H1 (cell line): Measurements from ENCODE around the gene SOX12. TPM values are rescaled to one million over a fixed set of nuclear protein-coding genes. Genes with fewer than 3 reads are reported as not detected.

ENCODE experiments used
- CTCF ChIA-PET: fragments of 300-600 bp; sonication (Branson Sonifier 250); formaldehyde crosslinking; loops from one replicate; lab custom pipeline; 2021; ENCODE audit not compliant: partially characterized antibody; lab: Charles Lee
- POLR2A ChIA-PET: fragments of 300-600 bp; sonication (Branson Sonifier 250); formaldehyde crosslinking; loops from one replicate; lab custom pipeline; 2021; ENCODE audit warnings: inconsistent platforms; ENCODE audit not compliant: partially characterized antibody; lab: Charles Lee
- DNase-seq, 2 experiments: peaks; one replicate each; pipeline versions ENCODE4 v3.0.0 to v3.0.0-alpha.2; 2010 to 2022; ENCODE audit warnings: low spot score in 2 of 2, low read depth in 1 of 2, mixed read lengths in 1 of 2
- FAIRE-seq: peaks from 2 replicates; lab custom pipeline; 2011; peaks lifted over from hg19 to GRCh38; lab: Jason Lieb, UNC
- H2AFZ ChIP-seq: 2 replicates; pipeline ENCODE4 v1.8.1; 2012; ENCODE audit warnings: low read length, inconsistent platforms
- H2AK5ac ChIP-seq: 2 replicates; pipeline ENCODE4 v1.6.1; 2013; ENCODE audit warnings: low read depth, low read length
- H2BK120ac ChIP-seq: replicated peaks from 2 replicates; pipeline ENCODE3; 2013; ENCODE audit warnings: low read depth, low read length, inconsistent platforms
- H2BK12ac ChIP-seq: 2 replicates; pipeline ENCODE4 v1.6.1; 2013; ENCODE audit warnings: low read depth, low read length
- H2BK15ac ChIP-seq: 2 replicates; pipeline ENCODE4 v1.6.1; 2013; ENCODE audit warnings: low read length
- H2BK20ac ChIP-seq: 2 replicates; pipeline ENCODE4 v1.6.1; 2013; ENCODE audit warnings: low read length
- H2BK5ac ChIP-seq: 2 replicates; pipeline ENCODE4 v1.6.1; 2013; ENCODE audit warnings: low read depth, low read length
- H3K14ac ChIP-seq: 2 replicates; pipeline ENCODE4 v1.6.1; 2013; ENCODE audit warnings: inconsistent platforms; ENCODE audit not compliant: insufficient read length
- H3K18ac ChIP-seq: 2 replicates; pipeline ENCODE4 v1.6.1; 2013; ENCODE audit warnings: low read length; ENCODE audit errors: extremely low read depth
- H3K23ac ChIP-seq: 2 replicates; pipeline ENCODE4 v1.6.1; 2013; ENCODE audit warnings: inconsistent platforms; ENCODE audit not compliant: insufficient read length
- H3K23me2 ChIP-seq: 2 replicates; pipeline ENCODE4 v1.6.1; 2013; ENCODE audit warnings: low read depth, low read length
- H3K27ac ChIP-seq: 2 replicates; pipeline ENCODE4 v1.6.1; 2011; ENCODE audit warnings: low read depth, low read length, inconsistent platforms
- H3K27me3 ChIP-seq, 4 experiments: replicated peaks in 1 of 4; 1 replicate in 1 of 4; 2 replicates in 3 of 4; pipeline versions ENCODE4 v1.6.1 to v1.8.1; 2011 to 2013; ENCODE audit warnings: low read length in 3 of 4, mild to moderate bottlenecking in 3 of 4, inconsistent platforms in 2 of 4, mixed read lengths in 2 of 4, moderate library complexity in 1 of 4; ENCODE audit not compliant: control insufficient read depth in 3 of 4, insufficient read depth in 3 of 4; ENCODE audit errors: extremely low read depth in 1 of 4
- H3K36me3 ChIP-seq, 4 experiments: 2 replicates each; pipeline versions ENCODE4 v1.6.1 to v1.8.1; 2011 to 2013; ENCODE audit warnings: mild to moderate bottlenecking in 4 of 4, low read length in 3 of 4, moderate library complexity in 2 of 4, control low read depth in 1 of 4, inconsistent platforms in 1 of 4; ENCODE audit not compliant: insufficient read depth in 4 of 4, control insufficient read depth in 2 of 4
- H3K4ac ChIP-seq: replicated peaks from 2 replicates; pipeline ENCODE3; 2013; ENCODE audit warnings: low read length, low read depth, mixed read lengths, inconsistent platforms; ENCODE audit not compliant: insufficient read length
- H3K4me1 ChIP-seq, 4 experiments: replicated peaks in 1 of 4; 1 replicate in 1 of 4; 2 replicates in 3 of 4; pipeline versions ENCODE4 v1.6.1 to v1.8.1; 2011 to 2013; ENCODE audit warnings: low read length in 3 of 4, inconsistent platforms in 2 of 4, mixed read lengths in 1 of 4; ENCODE audit not compliant: insufficient read depth in 4 of 4, control insufficient read depth in 3 of 4
- H3K4me2 ChIP-seq, 2 experiments: 2 replicates each; pipeline versions ENCODE4 v1.6.1 to v1.8.1; 2011 to 2013; ENCODE audit warnings: low read depth in 2 of 2, low read length in 2 of 2, control low read depth in 1 of 2, inconsistent platforms in 1 of 2, mild to moderate bottlenecking in 1 of 2; ENCODE audit not compliant: insufficient read depth in 1 of 2
- H3K4me3 ChIP-seq, 4 experiments: fragments of 200-600, 300-600 bp in 1 of 4; sonication (generic), shearing (Covaris generic), sonication (Bioruptor Twin) in 1 of 4; 2 replicates each; pipeline versions ENCODE4 v1.5.1 to v1.8.1; 2011 to 2016; ENCODE audit warnings: low read length in 4 of 4, low read depth in 3 of 4, control low read depth in 2 of 4, inconsistent platforms in 2 of 4, mild to moderate bottlenecking in 2 of 4, mixed read lengths in 1 of 4, moderate library complexity in 1 of 4; ENCODE audit not compliant: insufficient read depth in 2 of 4; ENCODE audit errors: extremely low read depth in 1 of 4
- H3K56ac ChIP-seq: replicated peaks from 2 replicates; pipeline ENCODE3; 2013; ENCODE audit warnings: low read depth, mild to moderate bottlenecking, mixed read lengths, low read length, inconsistent platforms; ENCODE audit not compliant: insufficient read length
- H3K79me1 ChIP-seq: 2 replicates; pipeline ENCODE4 v1.6.1; 2013; ENCODE audit warnings: low read depth, low read length, control low read depth
- H3K79me2 ChIP-seq, 2 experiments: 2 replicates each; pipeline versions ENCODE4 v1.6.1 to v1.8.1; 2012 to 2013; ENCODE audit warnings: low read length in 2 of 2, mild to moderate bottlenecking in 2 of 2, inconsistent platforms in 1 of 2; ENCODE audit not compliant: insufficient read depth in 2 of 2, control insufficient read depth in 1 of 2
- H3K9ac ChIP-seq, 4 experiments: replicated peaks in 1 of 4; 1 replicate in 1 of 4; 2 replicates in 3 of 4; pipeline versions ENCODE4 v1.6.1 to v1.8.1; 2011 to 2013; ENCODE audit warnings: low read depth in 3 of 4, low read length in 3 of 4, control low read depth in 2 of 4, mild to moderate bottlenecking in 2 of 4, moderate library complexity in 2 of 4, inconsistent platforms in 1 of 4; ENCODE audit errors: extremely low read depth in 1 of 4
- H3K9me3 ChIP-seq, 2 experiments: 2 replicates each; pipeline versions ENCODE4 v1.6.1 to v1.8.1; 2012 to 2013; ENCODE audit warnings: mild to moderate bottlenecking in 2 of 2, moderate library complexity in 2 of 2, control low read depth in 1 of 2, inconsistent platforms in 1 of 2, low read depth in 1 of 2, low read length in 1 of 2, mixed read lengths in 1 of 2; ENCODE audit not compliant: insufficient read depth in 2 of 2
- H4K20me1 ChIP-seq, 2 experiments: replicated peaks in 1 of 2; 2 replicates each; pipeline versions ENCODE3 to v1.8.1; 2011 to 2013; ENCODE audit warnings: inconsistent platforms in 2 of 2, low read length in 2 of 2, mild to moderate bottlenecking in 1 of 2; ENCODE audit not compliant: insufficient read depth in 2 of 2, control insufficient read depth in 1 of 2
- H4K5ac ChIP-seq: 2 replicates; pipeline ENCODE4 v1.6.1; 2013; ENCODE audit warnings: low read length, low read depth, mixed read lengths, inconsistent platforms; ENCODE audit not compliant: insufficient read length
- H4K8ac ChIP-seq: 2 replicates; pipeline ENCODE4 v1.8.0; 2013; ENCODE audit warnings: mild to moderate bottlenecking, moderate library complexity, low read length, inconsistent platforms; ENCODE audit not compliant: insufficient read depth; ENCODE audit errors: extremely low read depth
- H4K91ac ChIP-seq: replicated peaks from 2 replicates; pipeline ENCODE3; 2013; ENCODE audit warnings: low read length, mixed read lengths, inconsistent platforms; ENCODE audit not compliant: insufficient read length
- NANOG ChIP-seq: IDR thresholded peaks from 2 replicates; pipeline ENCODE4 v1.6.1; 2011; ENCODE audit warnings: low read length, low read depth, mild to moderate bottlenecking, inconsistent platforms; ENCODE audit not compliant: insufficient read depth, poor library complexity, severe bottlenecking
- WGBS, 2 experiments: shearing (Covaris generic) in 1 of 2; methylation state at CpG; one replicate each; pipeline versions ENCODE4 v1.1.6 to v1.1.7; 2013 to 2015; ENCODE audit warnings: low lambda C conversion rate in 2 of 2, mixed read lengths in 2 of 2, inconsistent platforms in 1 of 2, low coverage in 1 of 2, missing lambda C conversion rate in 1 of 2; ENCODE audit not compliant: insufficient replicate concordance in 2 of 2, insufficient coverage in 1 of 2, insufficient read length in 1 of 2; ENCODE audit errors: extremely low coverage in 1 of 2, missing lambda C conversion rate in 1 of 2; 5-methylcytosine and 5-hydroxymethylcytosine counted together
- polyA plus RNA-seq, 7 experiments: library from polyadenylated mRNA; depleted of rRNA in 3 of 7; stranded (reverse) in 5 of 7; unstranded in 2 of 7; fragments of >200 nt in 5 of 7; fragments of 200-250 nt in 2 of 7; gene quantifications; 1 replicate in 5 of 7; 2 replicates in 1 of 7; 4 replicates in 1 of 7; pipeline versions ENCODE4 v1.2.1 to v1.2.3, GENCODE V29; 2011 to 2013; ENCODE audit warnings: missing spikeins in 2 of 7, mixed read lengths in 2 of 7
- total RNA-seq: library from RNA; stranded (reverse); fragmentation: NEBNext Ultra II Directional; extraction: Animal tissue kit (Norgen Biotek cat#: 25700); gene quantifications from 2 replicates; pipeline ENCODE4 v1.2.1, GENCODE V29; 2021

Gene SOX12
- total and polyA plus RNA-seq, 2 of the 8 experiments (the other 6 are each of a cell fraction or from before 2014, with no cell fraction given): 6.4 to 63.0 TPM

- FAIRE-seq: peak; percentile 19
- no peak for TF ChIP-seq NANOG
Observed at GRCh38 chr20:300345-300990, 24.9 kb upstream of the SOX12 start.

More at GRCh38 chr20:300345-300990, 24.9 kb upstream of the SOX12 start:
- peak overlapping the region; percentile 42 to 99 (median 80) for H3K4me3 ChIP-seq
- H2AFZ ChIP-seq: no peak overlapping the region
- peak overlapping the region; percentile 21 for H3K56ac ChIP-seq
- H2AK5ac ChIP-seq: no peak overlapping the region; the same call in 1 of the 2 replicates
- H3K23me2 ChIP-seq: peaks cover 17% of the 10 kb centered on the region
- H3K79me2 ChIP-seq: peaks cover 11 to 35% of the 10 kb centered on the region in 2 experiments; a peak in 3 of 4 replicates
- no peaks in the 10 kb centered on the region; a peak in 1 of 4 replicates for H3K9me3 ChIP-seq
- ChIA-PET POLR2A (interaction anchor here (0.6 to 9.4 kb wide), 9 partner anchors 10 to 338 kb away, joined by 3 to 85 read pairs (median 6); partner anchors contain the start of gene NRSN2), CTCF (interaction anchor here (0.7 to 7.8 kb wide), 9 partner anchors 9 to 57 kb away, joined by 3 to 36 read pairs (median 17); partner anchors contain the start of gene SOX12)
- H3K23ac ChIP-seq: no peak overlapping the region
- no peak for DNase-seq
- H3K18ac ChIP-seq: peak overlapping the region; percentile 4; the same call in 1 of the 2 replicates
- WGBS, 2 experiments: 17% methylated on average over 10 of the region's 10 CpGs; no CpG with 5 or more reads in 1 of the 2 experiments
- peak overlapping the region; percentile 63 for H2BK12ac ChIP-seq
- peak overlapping the region; percentile 23 for H4K5ac ChIP-seq
- H3K79me1 ChIP-seq: peaks cover 3% of the 10 kb centered on the region; the same call in 1 of the 2 replicates
- H2BK15ac ChIP-seq: no peak overlapping the region
- peak overlapping the region; percentile 52; the same call in 1 of the 2 replicates for H2BK20ac ChIP-seq
- peaks cover 16 to 30% (median 18%) of the 10 kb centered on the region in 4 experiments for H3K4me1 ChIP-seq
- peak overlapping the region; percentile 81 to 94 for H3K4me2 ChIP-seq
- peak overlapping the region; percentile 52 for H2BK120ac ChIP-seq
- peak overlapping the region; percentile 56 for H4K91ac ChIP-seq
- peaks cover 0 to 7% (median 2%) of the 10 kb centered on the region in 4 experiments; a peak in 3 of 7 replicates for H3K27me3 ChIP-seq
- H3K36me3 ChIP-seq: no peaks in the 10 kb centered on the region
- peak overlapping the region in 2 of 4 experiments; percentile 39 to 42; a peak in 5 of 7 replicates for H3K9ac ChIP-seq
- H4K20me1 ChIP-seq: peaks cover 6 to 11% of the 10 kb centered on the region in 2 experiments
- H4K8ac ChIP-seq: no peak overlapping the region
- peak overlapping the region; percentile 95 for H2BK5ac ChIP-seq
- H3K27ac ChIP-seq: peak overlapping the region; percentile 80
- peak overlapping the region; percentile 20 for H3K4ac ChIP-seq
- no peak overlapping the region for H3K14ac ChIP-seq
